Esophagus muscularis mucosa (tissue), 4 donors: ENCODE measurements around the gene TRIP10. TPM values are rescaled to one million over a fixed set of nuclear protein-coding genes. Genes with fewer than 3 reads are reported as not detected.

ENCODE experiments used
- DNase-seq: peaks from one replicate; pipeline ENCODE4 v3.0.0-alpha.2; 2017; ENCODE audit errors: extremely low spot score
- H3K27ac ChIP-seq, 4 donors: fragments of 200-600 bp; sonication (generic); replicated peaks in 1 of 4; 1 replicate in 3 of 4; 2 replicates in 1 of 4; pipeline ENCODE4 v1.5.1; 2016 to 2019; ENCODE audit warnings: mild to moderate bottlenecking in 1 of 4
- H3K27me3 ChIP-seq, 4 donors: fragments of 200-600 bp; sonication (generic); one replicate each; pipeline versions ENCODE4 v1.5.1 to v1.6.0; 2016 to 2019
- H3K36me3 ChIP-seq, 4 donors: fragments of 200-600 bp; sonication (generic); one replicate each; pipeline ENCODE4 v1.5.1; 2016 to 2019
- H3K4me1 ChIP-seq, 4 donors: fragments of 200-600 bp; sonication (generic); one replicate each; pipeline ENCODE4 v1.5.1; 2016 to 2019
- H3K4me3 ChIP-seq, 4 donors: fragments of 200-600 bp; sonication (generic); 1 replicate in 2 of 4; 2 replicates in 2 of 4; pipeline ENCODE4 v1.5.1; 2016 to 2019; ENCODE audit warnings: mild to moderate bottlenecking in 4 of 4, moderate library complexity in 1 of 4
- H3K9me3 ChIP-seq, 4 donors: fragments of 200-600 bp; sonication (generic); 1 replicate in 3 of 4; 2 replicates in 1 of 4; pipeline ENCODE4 v1.5.1; 2016 to 2019
- CTCF ChIP-seq, 3 experiments: fragments of 200-600 bp in 2 of 3; fragments of 450-650 bp in 1 of 3; sonication (generic) in 2 of 3; IDR thresholded peaks; one replicate each; pipeline ENCODE4 v1.5.1; 2017 to 2019; ENCODE audit warnings: antibody characterized with exemption in 3 of 3, mild to moderate bottlenecking in 2 of 3, moderate library complexity in 1 of 3
- EP300 ChIP-seq: sonication (generic); formaldehyde crosslinking; IDR thresholded peaks from one replicate; pipeline ENCODE4 v1.6.1; 2017; ENCODE audit warnings: antibody characterized with exemption
- POLR2A ChIP-seq: fragments of 450-650 bp; IDR thresholded peaks from one replicate; pipeline ENCODE4 v1.6.1; 2017; ENCODE audit warnings: antibody characterized with exemption, moderate library complexity, mild to moderate bottlenecking, low read depth
- POLR2AphosphoS5 ChIP-seq, 2 donors: sonication (generic); formaldehyde crosslinking; IDR thresholded peaks; one replicate each; pipeline ENCODE4 v1.6.1; 2017; ENCODE audit warnings: antibody characterized with exemption in 2 of 2
- WGBS: methylation state at CpG from one replicate; pipeline ENCODE4 v1.1.5; 2018; 5-methylcytosine and 5-hydroxymethylcytosine counted together
- intact Hi-C: fragments of 100-400 bp; cut with DNase I; formaldehyde crosslinking; loops from one replicate; pipeline ENCODE4 v1.15.1; 2023
- total RNA-seq, 4 donors: library from RNA; depleted of rRNA; stranded (reverse); fragments of >200 nt; gene quantifications; one replicate each; pipeline versions ENCODE4 v1.1.0 to v1.2.1, GENCODE V29; 2016

The TRIP10 gene
- total RNA-seq, 4 donors from 2014 or later: 85.8 to 148 (median 118) TPM

GRCh38 chr19:6719992-6720368 lies 19.5 kb upstream of the TRIP10 start:
- TF ChIP-seq CTCF (IDR thresholded peaks at IDR 0.05) (no peak), EP300 (no peak), POLR2AphosphoS5 (IDR thresholded peaks at IDR 0.05) (no peak), POLR2A (no peak)
- intact Hi-C loops: no loop called here
- Histone ChIP-seq H3K27me3 (peaks cover 0 to 38% (median 0%) of the 10 kb centered on the region in 4 donors), H3K4me3 (peak overlapping the region; percentile 40 to 57 (median 44)), H3K4me1 (peaks cover 0 to 27% (median 12%) of the 10 kb centered on the region in 4 donors), H3K36me3 (peaks cover 0 to 6% (median 2%) of the 10 kb centered on the region in 4 donors), H3K9me3 (no peaks in the 10 kb centered on the region), H3K27ac (peak overlapping the region in 3 of 4 donors; percentile 13 to 41 (median 15))
- WGBS: 79% methylated on average over 3 of the region's 3 CpGs
- no peak for DNase-seq

- Histone ChIP-seq H3K9me3 (no peaks in the 10 kb centered on the region), H3K27ac (peak within 1 kb of the TSS; percentile 35 to 67 (median 42))
- WGBS: 72% methylated on average over 4 of the region's 4 CpGs
Measured at GRCh38 chr19:6720369-6721137, 18.9 kb upstream of the TRIP10 start, which contains the start of gene C3. TSS of gene C3 (minus strand) at chr19:6720650. CDS start at chr19:6720589, 61 bp downstream.

GRCh38 chr19:6721138-6721474 lies 18.4 kb upstream of the TRIP10 start:
- H3K36me3 ChIP-seq: peaks cover 0 to 6% (median under 1%) of the 10 kb centered on the region in 4 donors
- H3K27ac ChIP-seq: peak overlapping the region; percentile 35 to 67 (median 42)
- TF ChIP-seq POLR2A: no peak
- no peak for TF ChIP-seq POLR2AphosphoS5 (IDR thresholded peaks at IDR 0.05)
- no peak for TF ChIP-seq EP300
- TF ChIP-seq CTCF (IDR thresholded peaks at IDR 0.05): no peak
- no peaks in the 10 kb centered on the region for H3K9me3 ChIP-seq
- H3K4me1 ChIP-seq: peaks cover 0 to 27% (median 12%) of the 10 kb centered on the region in 4 donors
- no peak for DNase-seq
- H3K4me3 ChIP-seq: no peak overlapping the region
- intact Hi-C loops: no loop called here
- peaks cover 0 to 40% (median 0%) of the 10 kb centered on the region in 4 donors for H3K27me3 ChIP-seq

More at GRCh38 chr19:6720369-6721137, 18.9 kb upstream of the TRIP10 start, which contains the start of gene C3:
- H3K27me3 ChIP-seq: peaks cover 0 to 40% (median 0%) of the 10 kb centered on the region in 4 donors
- peak in 1 of 2 donors; percentile 76 for TF ChIP-seq POLR2AphosphoS5 (IDR thresholded peaks at IDR 0.05)
- no peak for TF ChIP-seq POLR2A
- peaks cover 0 to 6% (median 2%) of the 10 kb centered on the region in 4 donors for H3K36me3 ChIP-seq
- intact Hi-C loops: no loop called here
- peaks cover 0 to 27% (median 12%) of the 10 kb centered on the region in 4 donors for H3K4me1 ChIP-seq
- DNase-seq: peak; percentile 93
- peak within 1 kb of the TSS; percentile 40 to 57 (median 44) for H3K4me3 ChIP-seq

- H3K36me3 ChIP-seq: peaks cover 0 to 6% (median 0%) of the 10 kb centered on the region in 4 donors
- peaks cover 0 to 38% (median 0%) of the 10 kb centered on the region in 4 donors for H3K27me3 ChIP-seq
- no peak for DNase-seq
- peaks cover 0 to 27% (median 12%) of the 10 kb centered on the region in 4 donors for H3K4me1 ChIP-seq
- H3K9me3 ChIP-seq: no peaks in the 10 kb centered on the region
- H3K27ac ChIP-seq: peak overlapping the region in 2 of 4 donors; percentile 31 to 40
- no peak for TF ChIP-seq CTCF (IDR thresholded peaks at IDR 0.05)
- TF ChIP-seq POLR2A: no peak
- TF ChIP-seq POLR2AphosphoS5 (IDR thresholded peaks at IDR 0.05): no peak
- no peak for TF ChIP-seq EP300
- intact Hi-C loops: no loop called here
- no peak overlapping the region for H3K4me3 ChIP-seq
- 86% methylated on average over 5 of the region's 5 CpGs for WGBS
Measured at GRCh38 chr19:6721773-6722172, 17.7 kb upstream of the TRIP10 start.

- peak; percentile 93 for DNase-seq
- intact Hi-C loops: no loop called here
- Histone ChIP-seq H3K9me3 (no peaks in the 10 kb centered on the region), H3K4me1 (peaks cover 0 to 27% (median 12%) of the 10 kb centered on the region in 4 donors), H3K27me3 (peaks cover 0 to 32% (median 0%) of the 10 kb centered on the region in 4 donors), H3K4me3 (no peak overlapping the region), H3K27ac (peak overlapping the region; percentile 17 to 71 (median 60)), H3K36me3 (peaks cover 0 to 3% (median 0%) of the 10 kb centered on the region in 4 donors)
- TF ChIP-seq CTCF (IDR thresholded peaks at IDR 0.05) (no peak), POLR2A (no peak), EP300 (no peak), POLR2AphosphoS5 (IDR thresholded peaks at IDR 0.05) (no peak)
- 26% methylated on average over 11 of the region's 13 CpGs for WGBS
Measured at GRCh38 chr19:6723108-6723618, 16.3 kb upstream of the TRIP10 start.
